Measurements from ENCODE around the gene CD44. TPM values are rescaled to one million over a fixed set of nuclear protein-coding genes. Genes with fewer than 3 reads are reported as not detected.

CD44 gene
- total RNA-seq, 4 donors from 2014 or later = 67.1 to 180 (median 84.8) TPM

DNA sequence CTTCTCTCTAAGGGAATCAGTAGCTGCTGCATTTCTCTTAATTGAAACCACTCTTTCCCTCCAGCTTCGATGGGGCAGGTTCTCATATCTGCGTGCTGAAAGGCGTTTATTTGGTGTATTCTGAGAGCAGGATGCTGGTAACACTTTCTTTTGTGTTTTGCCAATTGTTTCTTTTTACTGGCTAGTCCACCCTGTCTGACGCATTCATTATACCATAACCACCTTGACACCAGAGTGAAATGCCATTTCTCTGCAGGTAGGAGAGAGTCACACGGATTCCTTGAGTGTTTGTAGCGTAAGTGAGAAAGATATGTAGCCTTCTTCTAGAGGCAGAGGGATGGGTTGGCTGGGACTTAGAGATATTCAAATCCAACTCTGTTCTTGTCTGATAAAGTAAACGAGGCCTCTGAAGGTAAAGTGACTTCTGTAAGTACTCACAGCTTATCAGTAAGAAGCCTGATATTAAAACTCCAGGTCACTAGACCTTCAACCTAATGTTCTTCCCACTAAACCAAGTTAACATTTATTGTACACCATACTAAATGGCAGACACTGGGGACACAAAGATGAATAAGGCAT, 21.4 kb downstream of the CD44 start:
- Histone ChIP-seq H3K27ac (peak overlapping the region in 3 of 4 donors; percentile 29 to 75 (median 68)), H3K9me3 (no peaks in the 10 kb centered on the region), H3K4me1 (peaks cover 0 to 75% (median 72%) of the 10 kb centered on the region in 4 donors), H3K36me3 (no peaks in the 10 kb centered on the region), H3K27me3 (no peaks in the 10 kb centered on the region), H3K4me3 (no peak overlapping the region)
- no peak for DNase-seq (ENCODE audit: low spot score in 2 of 2)
- WGBS, 2 donors = 91 to 95% methylated on average over 7 of the region's 7 CpGs
- no peak for TF ChIP-seq POLR2A (IDR thresholded peaks at IDR 0.05)
- TF ChIP-seq, protein P1, sequence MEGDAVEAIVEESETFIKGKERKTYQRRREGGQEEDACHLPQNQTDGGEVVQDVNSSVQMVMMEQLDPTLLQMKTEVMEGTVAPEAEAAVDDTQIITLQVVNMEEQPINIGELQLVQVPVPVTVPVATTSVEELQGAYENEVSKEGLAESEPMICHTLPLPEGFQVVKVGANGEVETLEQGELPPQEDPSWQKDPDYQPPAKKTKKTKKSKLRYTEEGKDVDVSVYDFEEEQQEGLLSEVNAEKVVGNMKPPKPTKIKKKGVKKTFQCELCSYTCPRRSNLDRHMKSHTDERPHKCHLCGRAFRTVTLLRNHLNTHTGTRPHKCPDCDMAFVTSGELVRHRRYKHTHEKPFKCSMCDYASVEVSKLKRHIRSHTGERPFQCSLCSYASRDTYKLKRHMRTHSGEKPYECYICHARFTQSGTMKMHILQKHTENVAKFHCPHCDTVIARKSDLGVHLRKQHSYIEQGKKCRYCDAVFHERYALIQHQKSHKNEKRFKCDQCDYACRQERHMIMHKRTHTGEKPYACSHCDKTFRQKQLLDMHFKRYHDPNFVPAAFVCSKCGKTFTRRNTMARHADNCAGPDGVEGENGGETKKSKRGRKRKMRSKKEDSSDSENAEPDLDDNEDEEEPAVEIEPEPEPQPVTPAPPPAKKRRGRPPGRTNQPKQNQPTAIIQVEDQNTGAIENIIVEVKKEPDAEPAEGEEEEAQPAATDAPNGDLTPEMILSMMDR (IDR thresholded peaks at IDR 0.05) = no peak
- TF ChIP-seq EP300 (IDR thresholded peaks at IDR 0.05) = no peak

DNA sequence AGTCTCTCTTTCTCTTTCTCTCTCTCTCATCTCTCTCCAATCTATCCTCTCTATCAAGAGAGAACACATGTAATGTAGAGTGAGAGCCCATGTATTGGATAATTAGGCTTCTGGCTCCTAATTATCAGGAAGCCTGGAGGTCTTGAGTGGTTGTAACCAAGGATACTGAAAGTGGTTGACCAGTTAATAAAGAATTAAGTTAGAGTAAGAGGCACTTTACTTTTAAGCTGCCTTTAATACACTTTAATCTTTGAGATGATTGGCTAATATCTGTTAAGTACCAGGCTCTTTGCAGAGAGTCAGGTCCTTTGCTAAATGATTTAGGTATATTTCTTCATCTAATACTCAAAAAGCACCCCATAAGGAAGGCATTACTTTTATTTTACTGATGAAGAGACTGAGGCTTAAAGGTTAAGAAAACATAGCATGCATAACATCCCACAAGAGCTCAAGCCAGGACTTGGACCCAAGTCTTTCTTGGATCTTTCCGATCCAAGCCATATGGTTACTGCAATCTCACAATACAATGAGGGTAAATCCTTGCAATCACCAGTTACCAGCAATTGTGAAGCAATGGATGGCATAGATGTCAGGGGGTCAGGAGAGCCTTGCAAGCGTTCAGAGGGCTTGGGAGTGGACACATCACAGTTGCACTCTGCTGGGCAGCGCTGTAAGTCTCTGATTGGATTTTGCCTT, 22.1 kb downstream of the CD44 start:
- WGBS, 2 donors = 75 to 91% methylated on average over 3 of the region's 3 CpGs
- H3K4me3 ChIP-seq = no peak overlapping the region
- no peak for DNase-seq (ENCODE audit: low spot score in 2 of 2)
- H3K9me3 ChIP-seq = no peaks in the 10 kb centered on the region
- TF ChIP-seq, protein P1 (IDR thresholded peaks at IDR 0.05) = no peak
- TF ChIP-seq EP300 (IDR thresholded peaks at IDR 0.05) (no peak), POLR2A (IDR thresholded peaks at IDR 0.05) (no peak)
- peak overlapping the region in 1 of 4 donors; percentile 57 for H3K27ac ChIP-seq
- peaks cover 0 to 82% (median 77%) of the 10 kb centered on the region in 4 donors for H3K4me1 ChIP-seq
- H3K36me3 ChIP-seq = no peaks in the 10 kb centered on the region
- H3K27me3 ChIP-seq = no peaks in the 10 kb centered on the region

DNA sequence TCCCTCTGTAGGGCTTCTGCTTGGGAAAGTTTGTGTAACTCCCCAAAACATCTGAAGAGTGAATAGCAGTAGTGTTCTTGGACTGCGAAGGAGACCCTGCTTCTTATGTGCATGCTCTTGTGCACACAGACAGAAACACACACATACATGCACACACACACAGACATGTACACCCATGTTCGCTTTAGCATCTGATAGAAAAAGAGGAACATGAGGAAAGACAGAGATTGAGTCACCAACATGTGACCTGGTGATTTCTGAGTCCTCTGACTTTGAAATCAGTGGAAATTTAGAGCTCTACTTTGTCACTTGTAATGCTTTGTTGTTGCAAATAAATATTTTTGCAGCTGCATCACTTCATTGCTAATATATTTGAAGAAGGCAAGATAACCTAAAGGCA, 23.8 kb downstream of the CD44 start:
- DNase-seq (ENCODE audit: low spot score in 2 of 2) = no peak
- Histone ChIP-seq H3K4me1 (peaks cover 0 to 95% (median 89%) of the 10 kb centered on the region in 4 donors), H3K27me3 (no peaks in the 10 kb centered on the region), H3K4me3 (no peak overlapping the region), H3K36me3 (no peaks in the 10 kb centered on the region), H3K27ac (peak overlapping the region in 3 of 4 donors; percentile 9 to 60 (median 57)), H3K9me3 (no peaks in the 10 kb centered on the region)
- TF ChIP-seq, protein P1 (IDR thresholded peaks at IDR 0.05) = no peak
- peak in 1 of 2 donors; percentile 60 for TF ChIP-seq EP300 (IDR thresholded peaks at IDR 0.05)
- 54 to 61% methylated on average over 2 of the region's 2 CpGs for WGBS, 2 donors

DNA sequence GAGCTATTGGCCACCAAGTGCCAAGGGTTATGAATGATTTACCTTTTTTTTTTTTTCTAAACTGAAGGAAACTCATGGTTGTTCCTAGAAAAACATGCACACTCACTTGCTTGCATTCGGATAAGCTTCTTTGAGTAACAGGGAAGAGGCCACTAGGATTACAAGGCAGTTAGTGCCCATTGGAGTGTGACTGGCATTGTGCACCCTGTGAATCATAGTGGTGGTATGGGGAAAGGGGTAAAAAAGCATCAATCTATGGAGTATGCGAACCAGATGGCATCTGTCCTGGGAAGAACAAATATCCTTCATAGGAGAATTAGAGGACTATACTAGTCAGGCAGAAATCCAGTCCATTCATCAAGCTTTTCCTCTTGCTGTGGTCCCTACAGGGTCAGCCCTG, 24.2 kb downstream of the CD44 start:
- WGBS, 2 donors = 75 to 81% methylated on average over 2 of the region's 2 CpGs

More for the DNA sequence above, 24.2 kb downstream of the CD44 start:
- Histone ChIP-seq H3K36me3 (no peaks in the 10 kb centered on the region), H3K27me3 (no peaks in the 10 kb centered on the region), H3K4me1 (peaks cover 0 to 95% (median 88%) of the 10 kb centered on the region in 4 donors), H3K9me3 (no peaks in the 10 kb centered on the region), H3K27ac (peak overlapping the region in 3 of 4 donors; percentile 38 to 60 (median 57)), H3K4me3 (no peak overlapping the region)
- DNase-seq (ENCODE audit: low spot score in 2 of 2) = no peak
- TF ChIP-seq, protein P1 (IDR thresholded peaks at IDR 0.05) = no peak
- TF ChIP-seq EP300 (IDR thresholded peaks at IDR 0.05) (no peak), POLR2A (IDR thresholded peaks at IDR 0.05) (no peak)
